Ovary (tissue), 1 donor: ENCODE results near the gene ADAM12.

Experiments used
- EP300 ChIP-seq: sonication (generic); formaldehyde crosslinking; IDR thresholded peaks from one replicate; pipeline ENCODE4 v1.6.1; 2017; ENCODE audit warnings: antibody characterized with exemption
- POLR2A ChIP-seq: fragments of 450-650 bp; IDR thresholded peaks from one replicate; pipeline ENCODE4 v1.6.1; 2017; ENCODE audit warnings: antibody characterized with exemption, mild to moderate bottlenecking, moderate library complexity

DNA sequence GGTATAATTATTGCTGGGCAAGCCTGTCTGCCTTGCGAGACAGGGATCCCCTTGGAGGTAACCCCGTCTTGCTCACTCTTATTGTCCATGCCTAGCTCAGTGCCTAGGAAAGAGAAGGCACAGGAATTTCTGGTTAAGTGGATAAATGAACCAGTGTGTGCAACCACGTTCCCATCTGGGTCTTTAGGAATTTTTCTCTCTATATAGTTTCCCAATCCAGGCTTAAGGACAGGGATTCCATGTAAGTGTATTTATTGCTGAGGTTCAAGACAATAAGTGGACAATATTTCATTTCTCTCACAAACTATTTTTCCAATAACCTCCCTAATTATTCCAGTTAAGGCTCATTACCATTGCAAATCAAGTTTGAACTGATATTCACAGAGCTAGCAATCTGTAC is 8.9 kb upstream of the ADAM12 start:
- TF ChIP-seq POLR2A (no peak), EP300 (no peak)
